HepG2 (cell line): ENCODE measurements around the gene DDX54. TPM values are rescaled to one million over a fixed set of nuclear protein-coding genes. Genes with fewer than 3 reads are reported as not detected.
A peak's percentile ranks its signal among the peaks of the same experiment; 100 is the strongest.

Source experiments
- ADNP ChIP-seq: sonication (generic); formaldehyde crosslinking; IDR thresholded peaks from 2 replicates; pipeline ENCODE4 v1.4.0; 2020; ENCODE audit warnings: missing genetic modification reagents
- FOXO4 ChIP-seq: sonication (generic); formaldehyde crosslinking; conservative IDR thresholded peaks from 2 replicates; pipeline ENCODE4 v1.8.1; 2023; ENCODE audit warnings: missing genetic modification reagents
- HIVEP1 ChIP-seq: sonication (generic); formaldehyde crosslinking; IDR thresholded peaks from 2 replicates; pipeline ENCODE4 v1.4.0; 2020; ENCODE audit warnings: mild to moderate bottlenecking, missing genetic modification reagents
- KLF15 ChIP-seq: sonication (generic); formaldehyde crosslinking; IDR thresholded peaks from 2 replicates; pipeline ENCODE4 v1.8.1; 2023; ENCODE audit warnings: borderline replicate concordance, mild to moderate bottlenecking, inconsistent platforms, missing genetic modification reagents, mixed read lengths
- MBD4 ChIP-seq: IDR thresholded peaks from 2 replicates; pipeline ENCODE4 v1.6.1; 2012; ENCODE audit warnings: low read length, inconsistent platforms, borderline replicate concordance
- PITX1 ChIP-seq: sonication (generic); formaldehyde crosslinking; IDR thresholded peaks from 2 replicates; pipeline ENCODE4 v1.5.1; 2020; ENCODE audit warnings: mild to moderate bottlenecking, missing genetic modification reagents
- SMAD9 ChIP-seq: sonication (generic); formaldehyde crosslinking; IDR thresholded peaks from 2 replicates; pipeline ENCODE4 v1.5.1; 2020; ENCODE audit warnings: mild to moderate bottlenecking, missing genetic modification reagents
- THAP8 ChIP-seq: sonication (generic); formaldehyde crosslinking; IDR thresholded peaks from 2 replicates; pipeline ENCODE4 v1.5.1; 2020; ENCODE audit warnings: missing genetic modification reagents, mild to moderate bottlenecking, borderline replicate concordance
- ZBTB4 ChIP-seq: sonication (generic); formaldehyde crosslinking; IDR thresholded peaks from 2 replicates; pipeline ENCODE4 v1.4.0; 2020; ENCODE audit warnings: missing genetic modification reagents, mild to moderate bottlenecking, borderline replicate concordance
- ZBTB40 ChIP-seq, 2 experiments: fragments of 450-650 bp in 1 of 2; sonication (generic) in 1 of 2; formaldehyde crosslinking in 1 of 2; IDR thresholded peaks; 2 replicates each; pipeline versions ENCODE4 v1.6.1 to v1.8.0; 2016 to 2022; ENCODE audit warnings: antibody characterized with exemption in 1 of 2, mild to moderate bottlenecking in 1 of 2, missing genetic modification reagents in 1 of 2
- ZMYM2 ChIP-seq: sonication (generic); formaldehyde crosslinking; IDR thresholded peaks from 2 replicates; pipeline ENCODE4 v1.8.0; 2022; ENCODE audit warnings: mild to moderate bottlenecking, missing genetic modification reagents
- ZNF672 ChIP-seq: sonication (generic); formaldehyde crosslinking; IDR thresholded peaks from 2 replicates; pipeline ENCODE4 v1.8.1; 2022; ENCODE audit warnings: missing genetic modification reagents
- polyA plus RNA-seq, 8 experiments: library from polyadenylated mRNA; depleted of rRNA in 3 of 8; stranded (reverse) in 7 of 8; unstranded in 1 of 8; fragments of >200 nt; fragmentation: Illumina TruSeq in 4 of 8; extraction: Trizol in 4 of 8; gene quantifications; 2 replicates each; pipeline versions ENCODE4 v1.2.1 to v1.2.3, GENCODE V29; 2011 to 2016; ENCODE audit warnings: low read depth in 4 of 8, missing spikeins in 1 of 8, mixed read lengths in 1 of 8; ENCODE audit not compliant: insufficient read depth in 1 of 8
- total RNA-seq, 5 experiments: library from RNA; depleted of rRNA; stranded (reverse); fragments of >200 nt; fragmentation: Illumina TruSeq; extraction: Trizol; gene quantifications; 2 replicates each; pipeline ENCODE4 v1.2.3, GENCODE V29; 2016; ENCODE audit warnings: low read depth in 1 of 5

Gene DDX54
- total and polyA plus RNA-seq, 2 of the 13 experiments (the other 11 are each of a cell fraction or from before 2014, with no cell fraction given) = 59.7 to 61.1 TPM

- TF ChIP-seq SMAD9 (CRISPR knock-in tag) (no peak), KLF15 (CRISPR knock-in tag) (peak; percentile 79; the same call in 1 of the 2 replicates), ZBTB4 (CRISPR knock-in tag) (no peak; the same call in 1 of the 2 replicates), FOXO4 (CRISPR knock-in tag) (no peak), ZNF672 (CRISPR knock-in tag) (no peak; the same call in 1 of the 2 replicates), ADNP (no peak; the same call in 1 of the 2 replicates), ZBTB40 (IDR thresholded peaks at IDR 0.05) (no peak), ZBTB40 (CRISPR knock-in tag; IDR thresholded peaks at IDR 0.05) (peak; percentile 37), HIVEP1 (CRISPR knock-in tag) (peak; percentile 82; the same call in 1 of the 2 replicates), PITX1 (CRISPR knock-in tag) (peak; percentile 27; the same call in 1 of the 2 replicates), MBD4 (no peak), ZMYM2 (CRISPR knock-in tag) (no peak), THAP8 (CRISPR knock-in tag) (no peak)
Measured at GRCh38 chr12:113185180-113186032, at the start of gene DDX54, which contains the start of gene RITA1 (continued).
